B cell (primary cell): Measurements from ENCODE around the gene MST1R. TPM values are rescaled to one million over a fixed set of nuclear protein-coding genes. Genes with fewer than 3 reads are reported as not detected.

Experiments
- ATAC-seq: fragments of 200-7000 bp; cut with Tn5 transposase; one replicate; pipeline ENCODE4 v1.10.0; 2021; ENCODE audit warnings: low read depth, mild to moderate bottlenecking, moderate number of reproducible peaks, moderate library complexity
- CTCF ChIA-PET: fragments of 350-600 bp; sonication (Branson Sonifier 250); formaldehyde crosslinking; loops from one replicate; lab custom pipeline; 2021; ENCODE audit warnings: antibody characterized with exemption, inconsistent platforms; lab: Charles Lee
- POLR2A ChIA-PET: fragments of 350-600 bp; sonication (Branson Sonifier 250); formaldehyde crosslinking; loops from one replicate; lab custom pipeline; 2021; ENCODE audit warnings: antibody characterized with exemption; lab: Charles Lee
- DNase-seq: peaks from one replicate; pipeline ENCODE4 v3.0.0; 2013
- H2AFZ ChIP-seq: 2 replicates; pipeline ENCODE4 v1.6.1; 2012; ENCODE audit warnings: mild to moderate bottlenecking, low read depth, low read length; ENCODE audit not compliant: insufficient read depth, poor library complexity, severe bottlenecking
- H3K27ac ChIP-seq, 2 donors: 1 replicate in 1 of 2; 2 replicates in 1 of 2; pipeline ENCODE4 v1.5.1; 2012 to 2013; ENCODE audit warnings: low read length in 2 of 2, mild to moderate bottlenecking in 2 of 2, moderate library complexity in 1 of 2
- H3K27me3 ChIP-seq, 4 experiments: fragments of 200-600 bp in 1 of 4; sonication (generic) in 1 of 4; replicated peaks in 1 of 4; 1 replicate in 2 of 4; 2 replicates in 2 of 4; pipeline versions ENCODE4 v1.6.1 to v1.7.0; 2013 to 2016; ENCODE audit warnings: low read length in 3 of 4, mild to moderate bottlenecking in 2 of 4, mixed read lengths in 1 of 4, moderate library complexity in 1 of 4; ENCODE audit not compliant: insufficient read depth in 4 of 4, control insufficient read depth in 3 of 4; ENCODE audit errors: control extremely low read depth in 1 of 4
- H3K36me3 ChIP-seq, 2 experiments: replicated peaks in 1 of 2; 1 replicate in 1 of 2; 2 replicates in 1 of 2; pipeline versions ENCODE4 v1.6.1 to v1.7.1; 2013; ENCODE audit warnings: low read length in 1 of 2; ENCODE audit not compliant: insufficient read depth in 2 of 2, control insufficient read depth in 1 of 2; ENCODE audit errors: control extremely low read depth in 1 of 2, extremely low read depth in 1 of 2
- H3K4me1 ChIP-seq, 2 donors: fragments of 200-600 bp in 1 of 2; sonication (generic) in 1 of 2; 1 replicate in 1 of 2; 2 replicates in 1 of 2; pipeline versions ENCODE4 v1.5.1 to v1.6.1; 2013 to 2017; ENCODE audit warnings: low read length in 2 of 2; ENCODE audit not compliant: control insufficient read depth in 2 of 2, insufficient read depth in 2 of 2
- H3K4me2 ChIP-seq: replicated peaks from 2 replicates; pipeline ENCODE3; 2012; ENCODE audit warnings: mild to moderate bottlenecking, low read depth, low read length; ENCODE audit not compliant: poor library complexity, severe bottlenecking
- H3K4me3 ChIP-seq, 5 experiments: fragments of 200-600 bp in 1 of 5; sonication (generic) in 1 of 5; 1 replicate in 3 of 5; 2 replicates in 2 of 5; pipeline versions ENCODE4 v1.5.1 to v1.7.0; 2011 to 2016; ENCODE audit warnings: low read length in 4 of 5, mild to moderate bottlenecking in 4 of 5, low read depth in 2 of 5, control low read depth in 1 of 5, moderate library complexity in 1 of 5; ENCODE audit not compliant: insufficient read depth in 1 of 5; ENCODE audit errors: control extremely low read depth in 1 of 5, extremely low read depth in 1 of 5
- H3K79me2 ChIP-seq: fragments of 200-600 bp; sonication (generic); one replicate; pipeline ENCODE4 v1.6.0; 2016; ENCODE audit warnings: low read length; ENCODE audit not compliant: control insufficient read depth, insufficient read depth
- H3K9ac ChIP-seq: fragments of 200-600 bp; sonication (generic); 2 replicates; pipeline ENCODE4 v1.6.1; 2017; ENCODE audit warnings: mild to moderate bottlenecking, low read length, moderate library complexity
- H3K9me3 ChIP-seq, 3 donors: one replicate each; pipeline versions ENCODE4 v1.6.1 to v1.7.1; 2013; ENCODE audit warnings: low read length in 2 of 3; ENCODE audit not compliant: control insufficient read depth in 2 of 3, insufficient read depth in 1 of 3; ENCODE audit errors: control extremely low read depth in 1 of 3
- H4K20me1 ChIP-seq: 2 replicates; pipeline ENCODE4 v1.6.0; 2012; ENCODE audit warnings: mild to moderate bottlenecking, low read length; ENCODE audit not compliant: insufficient read depth, control insufficient read depth, poor library complexity, severe bottlenecking
- H3K27ac Mint-ChIP-seq: one replicate; pipeline ENCODE4 v1.8.0; 2021; ENCODE audit warnings: mixed read lengths
- H3K27me3 Mint-ChIP-seq: one replicate; pipeline ENCODE4 v1.8.0; 2021; ENCODE audit warnings: mixed read lengths
- H3K4me1 Mint-ChIP-seq: one replicate; pipeline ENCODE4 v1.8.0; 2021; ENCODE audit warnings: mixed read lengths
- H3K4me3 Mint-ChIP-seq: one replicate; pipeline ENCODE4 v1.8.0; 2021; ENCODE audit warnings: mixed read lengths
- H3K9me3 Mint-ChIP-seq: one replicate; pipeline ENCODE4 v1.8.0; 2022; ENCODE audit warnings: mixed read lengths; ENCODE audit not compliant: insufficient read depth
- CTCF ChIP-seq: fragments of 200-600 bp; IDR thresholded peaks from one replicate; pipeline ENCODE4 v1.8.0; 2022; ENCODE audit warnings: antibody characterized with exemption, mild to moderate bottlenecking
- EZH2 ChIP-seq: IDR thresholded peaks from 2 replicates; pipeline ENCODE4 v1.6.1; 2012; ENCODE audit warnings: borderline replicate concordance, low read depth, mild to moderate bottlenecking, moderate library complexity, low read length; ENCODE audit not compliant: insufficient read depth, poor library complexity, severe bottlenecking
- WGBS: methylation state at CpG from one replicate; pipeline ENCODE4 v1.1.5; 2013; ENCODE audit warnings: missing lambda C conversion rate; ENCODE audit not compliant: insufficient coverage; 5-methylcytosine and 5-hydroxymethylcytosine counted together
- intact Hi-C: fragments of 100-400 bp; cut with micrococcal nuclease; formaldehyde crosslinking; loops from one replicate; pipeline ENCODE4 v1.10.0; 2022
- polyA plus RNA-seq: library from polyadenylated mRNA; depleted of rRNA; stranded (reverse); fragments of >200 nt; gene quantifications from 2 replicates; pipeline ENCODE4 v1.2.3, GENCODE V29; 2012
- total RNA-seq, 2 donors: library from RNA; stranded (reverse); fragments of 120-200 nt in 1 of 2; gene quantifications; 1 replicate in 1 of 2; 2 replicates in 1 of 2; pipeline versions ENCODE4 v1.2.3 to v1.2.4, GENCODE V29; 2013 to 2022

Gene MST1R
- total and polyA plus RNA-seq, 2 donors (not counting 1 experiment from before 2014, with no cell fraction given), result 1.7 to 2.4 TPM

GRCh38 chr3:49911124-49911420, 7.4 kb upstream of the MST1R start:
- Mint-ChIP-seq H3K27ac (no peak overlapping the region), H3K27me3 (no peaks in the 10 kb centered on the region), H3K4me1 (peaks cover 9% of the 10 kb centered on the region), H3K9me3 (no peaks in the 10 kb centered on the region), H3K4me3 (no peak overlapping the region)
- no peaks in the 10 kb centered on the region for H3K79me2 ChIP-seq
- DNase-seq (no peak), ATAC-seq (no peak)
- POLR2A ChIA-PET, result interaction anchor here (0.5 kb wide), 1 partner anchor 191 kb away, joined by 7 read pairs; no protein-coding TSS in a partner anchor
- no CpG with 5 or more reads among the region's 2 CpGs for WGBS
- no peaks in the 10 kb centered on the region for H3K9me3 ChIP-seq
- no peak overlapping the region for H3K4me2 ChIP-seq
- no peak overlapping the region for H3K4me3 ChIP-seq
- no peak overlapping the region for H2AFZ ChIP-seq
- peaks cover 7% of the 10 kb centered on the region in 2 donors for H3K4me1 ChIP-seq
- H3K36me3 ChIP-seq, result peaks cover 0 to 6% of the 10 kb centered on the region in 2 experiments
- intact Hi-C loops, result no loop called here
- H3K27ac ChIP-seq, result no peak overlapping the region
- H3K27me3 ChIP-seq, result no peaks in the 10 kb centered on the region
- H4K20me1 ChIP-seq, result no peaks in the 10 kb centered on the region
- CTCF ChIA-PET, result no interaction called here
- TF ChIP-seq CTCF (no peak), EZH2 (no peak)
- no peak overlapping the region for H3K9ac ChIP-seq

GRCh38 chr3:49910409-49911123, 6.9 kb upstream of the MST1R start:
- H3K27ac ChIP-seq, result no peak overlapping the region
- CTCF ChIA-PET, result no interaction called here
- intact Hi-C loops, result no loop called here

More at GRCh38 chr3:49910409-49911123, 6.9 kb upstream of the MST1R start:
- Histone ChIP-seq H3K9me3 (no peaks in the 10 kb centered on the region), H3K27me3 (no peaks in the 10 kb centered on the region), H3K9ac (no peak overlapping the region), H3K4me2 (no peak overlapping the region), H4K20me1 (no peaks in the 10 kb centered on the region), H3K36me3 (peaks cover 0 to 6% of the 10 kb centered on the region in 2 experiments), H3K79me2 (no peaks in the 10 kb centered on the region), H3K4me1 (peaks cover 11 to 13% of the 10 kb centered on the region in 2 donors), H3K4me3 (no peak overlapping the region), H2AFZ (no peak overlapping the region)
- Mint-ChIP-seq H3K4me3 (no peak overlapping the region), H3K9me3 (no peaks in the 10 kb centered on the region), H3K27ac (no peak overlapping the region), H3K27me3 (no peaks in the 10 kb centered on the region), H3K4me1 (peaks cover 15% of the 10 kb centered on the region)
- POLR2A ChIA-PET, result interaction anchor here (0.5 kb wide), 1 partner anchor 191 kb away, joined by 7 read pairs; no protein-coding TSS in a partner anchor
- ATAC-seq, result no peak
- DNase-seq, result no peak
- TF ChIP-seq EZH2 (no peak), CTCF (no peak)
- 94% methylated on average over 42 of the region's 48 CpGs for WGBS
